SU-DHL-6 (cell line): Measurements from ENCODE around the gene C7orf33.

Source experiments
- H2AFZ ChIP-seq: fragments of 200-600 bp; sonication (generic); 2 replicates; pipeline ENCODE4 v1.6.1; 2014; ENCODE audit warnings: low read depth, mild to moderate bottlenecking, moderate library complexity, mixed read lengths, antibody characterized with exemption, low read length; ENCODE audit not compliant: severe bottlenecking
- H3F3A ChIP-seq: fragments of 200-600 bp; shearing (Covaris generic); 2 replicates; pipeline ENCODE4 v1.6.0; 2016; ENCODE audit warnings: antibody characterized with exemption, mild to moderate bottlenecking; ENCODE audit not compliant: insufficient read depth
- H3K27ac ChIP-seq: fragments of 200-600 bp; sonication (generic); 2 replicates; pipeline ENCODE4 v1.5.1; 2016; ENCODE audit warnings: low read depth, mild to moderate bottlenecking, low read length, moderate library complexity, mixed read lengths
- H3K27me3 ChIP-seq: fragments of 200-600 bp; sonication (generic), shearing (Covaris generic); 2 replicates; pipeline ENCODE4 v1.6.0; 2014; ENCODE audit warnings: mild to moderate bottlenecking, low read length
- H3K36me3 ChIP-seq: fragments of 200-600 bp; sonication (generic); 2 replicates; pipeline ENCODE4 v1.6.1; 2014; ENCODE audit warnings: mild to moderate bottlenecking, low read length, mixed read lengths
- H3K4me2 ChIP-seq: fragments of 300-600, 200-600 bp; shearing (Covaris generic), sonication (generic); 2 replicates; pipeline ENCODE4 v1.6.0; 2014; ENCODE audit warnings: low read length, low read depth, mild to moderate bottlenecking; ENCODE audit not compliant: poor library complexity, severe bottlenecking
- H3K4me3 ChIP-seq: fragments of 200-600 bp; sonication (generic); 2 replicates; pipeline ENCODE4 v1.5.1; 2014; ENCODE audit warnings: antibody characterized with exemption, low read length, mild to moderate bottlenecking, mixed read lengths; ENCODE audit not compliant: insufficient read depth, poor library complexity, severe bottlenecking
- H3K79me2 ChIP-seq: fragments of 200-600 bp; sonication (generic); 2 replicates; pipeline ENCODE4 v1.6.1; 2014; ENCODE audit warnings: mild to moderate bottlenecking, low read length, moderate library complexity; ENCODE audit not compliant: insufficient read depth
- H3K9ac ChIP-seq: fragments of 200-600 bp; sonication (generic); 2 replicates; pipeline ENCODE4 v1.7.0; 2014; ENCODE audit warnings: mild to moderate bottlenecking, low read length
- H3K9me2 ChIP-seq: fragments of 200-600 bp; sonication (generic); replicated peaks from 2 replicates; pipeline ENCODE4 v1.6.1; 2014; ENCODE audit warnings: low read length; ENCODE audit not compliant: insufficient read depth
- H3K9me3 ChIP-seq: fragments of 200-600 bp; sonication (generic); 2 replicates; pipeline ENCODE4 v1.6.1; 2014; ENCODE audit warnings: low read length, mixed read lengths; ENCODE audit not compliant: insufficient read depth
- H4K20me1 ChIP-seq: fragments of 200-600 bp; sonication (generic); 2 replicates; pipeline ENCODE4 v1.6.1; 2014; ENCODE audit warnings: low read depth, mild to moderate bottlenecking, antibody characterized with exemption, low read length, moderate library complexity, mixed read lengths
- EZH2phosphoT487 ChIP-seq: fragments of 200-600 bp; sonication (generic), shearing (Covaris generic); conservative IDR thresholded peaks from 2 replicates; pipeline ENCODE4 v1.6.1; 2018; ENCODE audit warnings: mild to moderate bottlenecking, antibody characterized with exemption, low read length, moderate library complexity, mixed read lengths
- TF ChIP-seq, protein P1 (sequence below): fragments of 200-600 bp; sonication (generic); IDR thresholded peaks from one replicate; pipeline ENCODE4 v1.5.1; 2017; ENCODE audit warnings: antibody characterized with exemption, mild to moderate bottlenecking, low read length, moderate library complexity; ENCODE audit not compliant: insufficient read depth, poor library complexity, severe bottlenecking

C7orf33 gene

DNA sequence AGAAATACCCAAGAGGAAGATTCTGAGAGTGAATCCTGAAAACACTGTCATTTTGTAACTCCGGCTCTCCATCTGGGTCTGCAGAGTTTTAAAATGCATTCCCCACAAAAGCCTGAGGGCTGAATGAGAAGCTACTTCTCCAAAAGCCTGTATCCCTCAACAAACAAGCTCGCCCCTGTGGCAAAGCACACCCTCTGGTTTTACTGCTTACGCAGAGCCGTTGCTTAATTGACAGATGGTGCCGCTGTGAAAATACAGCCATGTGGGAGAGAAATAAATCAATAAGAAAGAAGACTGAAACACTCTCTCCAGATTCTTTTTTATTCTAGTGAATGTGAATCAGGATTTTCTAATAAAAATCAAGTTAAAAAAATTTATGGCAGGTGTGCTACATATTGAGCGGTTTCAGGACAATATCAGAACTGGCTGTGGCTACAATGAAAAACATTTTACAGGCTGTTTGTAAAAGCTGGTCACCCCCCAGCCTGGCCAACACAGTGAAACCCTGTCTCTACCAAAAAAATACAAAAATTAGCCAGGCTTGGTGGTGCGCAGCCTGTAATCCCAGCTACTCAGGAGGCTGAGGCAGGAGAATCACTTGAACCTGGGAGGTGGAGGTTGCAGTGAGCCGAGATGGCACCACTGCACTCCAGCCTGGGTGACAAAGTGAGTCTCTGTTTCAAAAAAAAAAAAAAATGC, 32.5 kb downstream of the C7orf33 start:
- Histone ChIP-seq H3K9ac (no peak overlapping the region), H3K4me3 (no peak overlapping the region), H3K9me3 (no peaks in the 10 kb centered on the region), H3K79me2 (no peaks in the 10 kb centered on the region), H3K4me2 (no peak overlapping the region), H2AFZ (no peak overlapping the region), H3K36me3 (no peaks in the 10 kb centered on the region), H3K27me3 (no peaks in the 10 kb centered on the region), H3K9me2 (no peaks in the 10 kb centered on the region), H3K27ac (no peak overlapping the region), H4K20me1 (no peaks in the 10 kb centered on the region), H3F3A (no peaks in the 10 kb centered on the region)
- TF ChIP-seq, protein P1, sequence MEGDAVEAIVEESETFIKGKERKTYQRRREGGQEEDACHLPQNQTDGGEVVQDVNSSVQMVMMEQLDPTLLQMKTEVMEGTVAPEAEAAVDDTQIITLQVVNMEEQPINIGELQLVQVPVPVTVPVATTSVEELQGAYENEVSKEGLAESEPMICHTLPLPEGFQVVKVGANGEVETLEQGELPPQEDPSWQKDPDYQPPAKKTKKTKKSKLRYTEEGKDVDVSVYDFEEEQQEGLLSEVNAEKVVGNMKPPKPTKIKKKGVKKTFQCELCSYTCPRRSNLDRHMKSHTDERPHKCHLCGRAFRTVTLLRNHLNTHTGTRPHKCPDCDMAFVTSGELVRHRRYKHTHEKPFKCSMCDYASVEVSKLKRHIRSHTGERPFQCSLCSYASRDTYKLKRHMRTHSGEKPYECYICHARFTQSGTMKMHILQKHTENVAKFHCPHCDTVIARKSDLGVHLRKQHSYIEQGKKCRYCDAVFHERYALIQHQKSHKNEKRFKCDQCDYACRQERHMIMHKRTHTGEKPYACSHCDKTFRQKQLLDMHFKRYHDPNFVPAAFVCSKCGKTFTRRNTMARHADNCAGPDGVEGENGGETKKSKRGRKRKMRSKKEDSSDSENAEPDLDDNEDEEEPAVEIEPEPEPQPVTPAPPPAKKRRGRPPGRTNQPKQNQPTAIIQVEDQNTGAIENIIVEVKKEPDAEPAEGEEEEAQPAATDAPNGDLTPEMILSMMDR: no peak
- TF ChIP-seq EZH2phosphoT487: no peak

DNA sequence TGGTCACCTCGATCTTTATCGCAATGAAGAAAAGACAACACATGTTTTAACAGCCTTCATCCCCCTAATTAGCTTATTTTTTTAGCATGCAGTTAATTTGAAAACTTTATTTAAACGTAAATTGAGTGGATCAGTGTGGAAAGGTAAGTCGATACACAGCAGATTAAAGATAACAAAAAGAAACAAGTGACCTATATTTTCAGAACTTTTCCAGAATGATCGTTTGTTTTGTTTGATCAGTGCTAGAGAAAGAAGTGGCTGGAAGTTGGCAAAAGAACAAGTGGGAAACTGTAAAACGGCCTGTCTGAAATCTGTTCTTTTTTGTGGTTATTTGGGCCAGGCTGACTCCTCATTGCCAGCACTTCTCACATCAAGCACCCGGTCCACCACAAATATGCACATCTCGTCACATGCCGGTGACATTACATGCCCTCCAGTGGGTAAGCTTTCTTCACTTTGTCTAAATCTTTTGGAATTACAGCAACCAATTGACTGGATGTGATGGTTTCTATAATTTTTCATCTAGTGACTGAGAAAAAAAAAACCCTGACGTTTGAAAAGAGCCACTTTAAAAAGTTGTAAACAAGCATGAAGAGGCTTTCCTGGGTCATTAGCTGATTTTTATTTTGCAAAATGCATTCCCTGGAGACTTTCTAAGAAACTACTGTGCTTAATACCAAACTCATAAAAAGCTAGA, 33.2 kb downstream of the C7orf33 start:
- H3K4me2 ChIP-seq: no peak overlapping the region
- no peak overlapping the region for H3K27ac ChIP-seq
- no peaks in the 10 kb centered on the region for H3F3A ChIP-seq
- no peak for TF ChIP-seq EZH2phosphoT487
- no peaks in the 10 kb centered on the region for H4K20me1 ChIP-seq
- no peak overlapping the region for H3K9ac ChIP-seq
- H3K79me2 ChIP-seq: no peaks in the 10 kb centered on the region
- no peaks in the 10 kb centered on the region for H3K27me3 ChIP-seq
- H3K9me3 ChIP-seq: no peaks in the 10 kb centered on the region
- H3K9me2 ChIP-seq: no peaks in the 10 kb centered on the region
- no peaks in the 10 kb centered on the region for H3K36me3 ChIP-seq
- H3K4me3 ChIP-seq: no peak overlapping the region
- H2AFZ ChIP-seq: no peak overlapping the region

DNA sequence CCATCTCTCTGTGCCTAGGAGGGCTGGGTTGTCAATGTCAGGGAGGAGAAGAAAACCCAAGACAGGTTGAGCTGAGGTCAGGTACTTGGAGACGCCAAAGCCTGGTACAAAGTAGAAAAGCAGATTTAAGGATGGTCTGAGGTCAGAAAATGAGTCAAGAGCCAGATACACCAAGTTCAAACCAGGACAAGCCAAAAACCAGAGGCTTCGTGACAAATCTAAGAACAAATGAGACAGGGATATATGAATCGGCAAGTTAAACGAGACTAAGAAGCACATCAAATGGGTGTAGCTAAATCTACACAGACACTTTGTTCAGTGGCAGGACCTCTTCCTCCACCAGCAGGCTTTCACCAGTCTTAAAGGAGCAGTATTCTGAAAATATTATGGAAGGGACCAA, 34.2 kb downstream of the C7orf33 start:
- no peak for TF ChIP-seq EZH2phosphoT487
- TF ChIP-seq, protein P1: no peak
- H3K36me3 ChIP-seq: no peaks in the 10 kb centered on the region
- no peaks in the 10 kb centered on the region for H3F3A ChIP-seq
- H3K27me3 ChIP-seq: no peaks in the 10 kb centered on the region
- no peak overlapping the region for H2AFZ ChIP-seq
- no peaks in the 10 kb centered on the region for H3K79me2 ChIP-seq
- no peaks in the 10 kb centered on the region for H3K9me3 ChIP-seq
- no peaks in the 10 kb centered on the region for H4K20me1 ChIP-seq
- H3K4me3 ChIP-seq: no peak overlapping the region
- H3K27ac ChIP-seq: no peak overlapping the region
- no peak overlapping the region for H3K9ac ChIP-seq
- H3K4me2 ChIP-seq: no peak overlapping the region
- H3K9me2 ChIP-seq: no peaks in the 10 kb centered on the region

DNA sequence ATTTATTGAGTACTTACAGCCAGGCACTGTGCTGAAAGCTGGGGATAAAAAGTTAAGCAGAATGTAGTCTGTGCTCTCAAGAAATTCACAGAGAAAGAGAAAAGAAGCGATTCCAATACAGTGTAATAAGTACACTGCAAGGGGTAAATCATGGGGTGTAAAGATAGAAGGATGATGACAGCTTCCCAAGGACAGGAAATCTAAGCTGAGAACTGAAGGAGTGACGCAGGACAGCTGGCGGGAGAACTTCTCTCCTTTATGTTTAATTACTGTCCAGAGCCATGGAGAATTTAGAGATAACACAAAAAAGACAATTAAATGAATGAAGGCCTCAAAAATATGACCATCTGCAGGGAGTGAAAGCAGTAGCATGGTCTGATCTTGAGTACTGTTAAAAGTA, 34.8 kb downstream of the C7orf33 start:
- no peaks in the 10 kb centered on the region for H3K9me2 ChIP-seq
- TF ChIP-seq EZH2phosphoT487: no peak
- TF ChIP-seq, protein P1: no peak
- no peaks in the 10 kb centered on the region for H3K27me3 ChIP-seq
- no peaks in the 10 kb centered on the region for H4K20me1 ChIP-seq
- H3K79me2 ChIP-seq: no peaks in the 10 kb centered on the region
- H3K36me3 ChIP-seq: no peaks in the 10 kb centered on the region
- no peak overlapping the region for H3K27ac ChIP-seq
- H3K4me3 ChIP-seq: no peak overlapping the region
- no peak overlapping the region for H2AFZ ChIP-seq
- no peaks in the 10 kb centered on the region for H3K9me3 ChIP-seq
- H3K9ac ChIP-seq: no peak overlapping the region
- H3K4me2 ChIP-seq: no peak overlapping the region
- H3F3A ChIP-seq: no peaks in the 10 kb centered on the region
